HepG2 (cell line): ENCODE data around the gene SMIM41. TPM values are rescaled to one million over a fixed set of nuclear protein-coding genes. Genes with fewer than 3 reads are reported as not detected.

ENCODE experiments used
- CBX1 ChIP-seq: IDR thresholded peaks from one replicate; pipeline ENCODE4 v1.6.1; 2016; ENCODE audit warnings: antibody characterized with exemption, low read depth
- CREB1 ChIP-seq, 2 experiments: fragments of 450-650 bp in 1 of 2; IDR thresholded peaks; 2 replicates each; pipeline ENCODE4 v1.6.1; 2016 to 2017; ENCODE audit warnings: control low read depth in 1 of 2, mild to moderate bottlenecking in 1 of 2, missing compliant biosample characterization in 1 of 2, missing genetic modification characterization in 1 of 2
- GTF3A ChIP-seq: sonication (generic); formaldehyde crosslinking; conservative IDR thresholded peaks from 2 replicates; pipeline ENCODE4 v1.4.0; 2020; ENCODE audit warnings: mild to moderate bottlenecking, missing genetic modification reagents
- HES4 ChIP-seq: sonication (generic); formaldehyde crosslinking; IDR thresholded peaks from 2 replicates; pipeline ENCODE4 v1.9.0; 2021; ENCODE audit warnings: mild to moderate bottlenecking, missing genetic modification reagents, borderline replicate concordance
- KDM3A ChIP-seq: IDR thresholded peaks from 2 replicates; pipeline ENCODE4 v1.6.1; 2018; ENCODE audit warnings: low read depth, missing compliant biosample characterization
- KLF15 ChIP-seq: sonication (generic); formaldehyde crosslinking; IDR thresholded peaks from 2 replicates; pipeline ENCODE4 v1.8.1; 2023; ENCODE audit warnings: borderline replicate concordance, mild to moderate bottlenecking, inconsistent platforms, missing genetic modification reagents, mixed read lengths
- NFE2L1 ChIP-seq: sonication (generic); formaldehyde crosslinking; IDR thresholded peaks from 2 replicates; pipeline ENCODE4 v1.4.0; 2020; ENCODE audit warnings: missing genetic modification reagents, mild to moderate bottlenecking, borderline replicate concordance
- PRPF4 ChIP-seq: fragments of 200-400 bp; formaldehyde crosslinking; IDR thresholded peaks from 2 replicates; pipeline ENCODE4 v1.6.1; 2016; ENCODE audit warnings: low read length, low read depth; ENCODE audit not compliant: poor library complexity, severe bottlenecking
- RCOR2 ChIP-seq: IDR thresholded peaks from 2 replicates; pipeline ENCODE4 v1.6.1; 2016; ENCODE audit warnings: missing biosample characterization, missing genetic modification reagents
- TOE1 ChIP-seq: sonication (generic); formaldehyde crosslinking; IDR thresholded peaks from 2 replicates; pipeline ENCODE4 v1.4.0; 2020; ENCODE audit warnings: mild to moderate bottlenecking, missing genetic modification reagents
- ZBTB21 ChIP-seq: sonication (generic); formaldehyde crosslinking; IDR thresholded peaks from 2 replicates; pipeline ENCODE4 v1.4.0; 2020; ENCODE audit warnings: missing genetic modification reagents
- ZFP90 ChIP-seq: sonication (generic); formaldehyde crosslinking; IDR thresholded peaks from 2 replicates; pipeline ENCODE4 v1.8.0; 2022; ENCODE audit warnings: missing genetic modification reagents, mild to moderate bottlenecking, inconsistent platforms, borderline replicate concordance
- ZNF329 ChIP-seq: sonication (generic); formaldehyde crosslinking; IDR thresholded peaks from 2 replicates; pipeline ENCODE4 v1.9.0; 2021; ENCODE audit warnings: low read depth, mild to moderate bottlenecking, missing genetic modification reagents
- ZNF441 ChIP-seq: sonication (generic); formaldehyde crosslinking; IDR thresholded peaks from 2 replicates; pipeline ENCODE4 v1.7.0; 2021; ENCODE audit warnings: missing genetic modification reagents, borderline replicate concordance
- polyA plus RNA-seq, 8 experiments: library from polyadenylated mRNA; depleted of rRNA in 3 of 8; stranded (reverse) in 7 of 8; unstranded in 1 of 8; fragments of >200 nt; fragmentation: Illumina TruSeq in 4 of 8; extraction: Trizol in 4 of 8; gene quantifications; 2 replicates each; pipeline versions ENCODE4 v1.2.1 to v1.2.3, GENCODE V29; 2011 to 2016; ENCODE audit warnings: low read depth in 4 of 8, missing spikeins in 1 of 8, mixed read lengths in 1 of 8; ENCODE audit not compliant: insufficient read depth in 1 of 8
- total RNA-seq, 5 experiments: library from RNA; depleted of rRNA; stranded (reverse); fragments of >200 nt; fragmentation: Illumina TruSeq; extraction: Trizol; gene quantifications; 2 replicates each; pipeline ENCODE4 v1.2.3, GENCODE V29; 2016; ENCODE audit warnings: low read depth in 1 of 5
- TF ChIP-seq, protein P1 (sequence below): sonication (generic); formaldehyde crosslinking; IDR thresholded peaks from 2 replicates; pipeline ENCODE4 v1.5.0; 2020; ENCODE audit warnings: mild to moderate bottlenecking, missing genetic modification reagents, borderline replicate concordance
- TF ChIP-seq, protein P2 (sequence below): sonication (generic); formaldehyde crosslinking; IDR thresholded peaks from 2 replicates; pipeline ENCODE4 v1.5.0; 2020; ENCODE audit warnings: missing genetic modification reagents, mild to moderate bottlenecking, borderline replicate concordance
- TF ChIP-seq, protein P3 (sequence below): sonication (generic); formaldehyde crosslinking; IDR thresholded peaks from 2 replicates; pipeline ENCODE4 v1.9.0; 2021; ENCODE audit warnings: missing genetic modification reagents, mild to moderate bottlenecking, borderline replicate concordance

The SMIM41 gene
- total and polyA plus RNA-seq, 2 of the 13 experiments (the other 11 are each of a cell fraction or from before 2014, with no cell fraction given) = not detected

- peak; percentile 68 for TF ChIP-seq CREB1 (IDR thresholded peaks at IDR 0.05)
- TF ChIP-seq CREB1 (CRISPR knock-in tag; IDR thresholded peaks at IDR 0.05) = peak; percentile 83
- TF ChIP-seq CBX1 = peak; percentile 70
- peak; percentile 73 for TF ChIP-seq TOE1 (CRISPR knock-in tag)
- no peak; the same call in 1 of the 2 replicates for TF ChIP-seq KLF15 (CRISPR knock-in tag)
- 0 out of 2 replicates have a peak, but pooled peaks have one; percentile 37 for TF ChIP-seq ZNF441 (CRISPR knock-in tag)
- no peak for TF ChIP-seq ZNF329 (CRISPR knock-in tag)
- TF ChIP-seq, protein P1, sequence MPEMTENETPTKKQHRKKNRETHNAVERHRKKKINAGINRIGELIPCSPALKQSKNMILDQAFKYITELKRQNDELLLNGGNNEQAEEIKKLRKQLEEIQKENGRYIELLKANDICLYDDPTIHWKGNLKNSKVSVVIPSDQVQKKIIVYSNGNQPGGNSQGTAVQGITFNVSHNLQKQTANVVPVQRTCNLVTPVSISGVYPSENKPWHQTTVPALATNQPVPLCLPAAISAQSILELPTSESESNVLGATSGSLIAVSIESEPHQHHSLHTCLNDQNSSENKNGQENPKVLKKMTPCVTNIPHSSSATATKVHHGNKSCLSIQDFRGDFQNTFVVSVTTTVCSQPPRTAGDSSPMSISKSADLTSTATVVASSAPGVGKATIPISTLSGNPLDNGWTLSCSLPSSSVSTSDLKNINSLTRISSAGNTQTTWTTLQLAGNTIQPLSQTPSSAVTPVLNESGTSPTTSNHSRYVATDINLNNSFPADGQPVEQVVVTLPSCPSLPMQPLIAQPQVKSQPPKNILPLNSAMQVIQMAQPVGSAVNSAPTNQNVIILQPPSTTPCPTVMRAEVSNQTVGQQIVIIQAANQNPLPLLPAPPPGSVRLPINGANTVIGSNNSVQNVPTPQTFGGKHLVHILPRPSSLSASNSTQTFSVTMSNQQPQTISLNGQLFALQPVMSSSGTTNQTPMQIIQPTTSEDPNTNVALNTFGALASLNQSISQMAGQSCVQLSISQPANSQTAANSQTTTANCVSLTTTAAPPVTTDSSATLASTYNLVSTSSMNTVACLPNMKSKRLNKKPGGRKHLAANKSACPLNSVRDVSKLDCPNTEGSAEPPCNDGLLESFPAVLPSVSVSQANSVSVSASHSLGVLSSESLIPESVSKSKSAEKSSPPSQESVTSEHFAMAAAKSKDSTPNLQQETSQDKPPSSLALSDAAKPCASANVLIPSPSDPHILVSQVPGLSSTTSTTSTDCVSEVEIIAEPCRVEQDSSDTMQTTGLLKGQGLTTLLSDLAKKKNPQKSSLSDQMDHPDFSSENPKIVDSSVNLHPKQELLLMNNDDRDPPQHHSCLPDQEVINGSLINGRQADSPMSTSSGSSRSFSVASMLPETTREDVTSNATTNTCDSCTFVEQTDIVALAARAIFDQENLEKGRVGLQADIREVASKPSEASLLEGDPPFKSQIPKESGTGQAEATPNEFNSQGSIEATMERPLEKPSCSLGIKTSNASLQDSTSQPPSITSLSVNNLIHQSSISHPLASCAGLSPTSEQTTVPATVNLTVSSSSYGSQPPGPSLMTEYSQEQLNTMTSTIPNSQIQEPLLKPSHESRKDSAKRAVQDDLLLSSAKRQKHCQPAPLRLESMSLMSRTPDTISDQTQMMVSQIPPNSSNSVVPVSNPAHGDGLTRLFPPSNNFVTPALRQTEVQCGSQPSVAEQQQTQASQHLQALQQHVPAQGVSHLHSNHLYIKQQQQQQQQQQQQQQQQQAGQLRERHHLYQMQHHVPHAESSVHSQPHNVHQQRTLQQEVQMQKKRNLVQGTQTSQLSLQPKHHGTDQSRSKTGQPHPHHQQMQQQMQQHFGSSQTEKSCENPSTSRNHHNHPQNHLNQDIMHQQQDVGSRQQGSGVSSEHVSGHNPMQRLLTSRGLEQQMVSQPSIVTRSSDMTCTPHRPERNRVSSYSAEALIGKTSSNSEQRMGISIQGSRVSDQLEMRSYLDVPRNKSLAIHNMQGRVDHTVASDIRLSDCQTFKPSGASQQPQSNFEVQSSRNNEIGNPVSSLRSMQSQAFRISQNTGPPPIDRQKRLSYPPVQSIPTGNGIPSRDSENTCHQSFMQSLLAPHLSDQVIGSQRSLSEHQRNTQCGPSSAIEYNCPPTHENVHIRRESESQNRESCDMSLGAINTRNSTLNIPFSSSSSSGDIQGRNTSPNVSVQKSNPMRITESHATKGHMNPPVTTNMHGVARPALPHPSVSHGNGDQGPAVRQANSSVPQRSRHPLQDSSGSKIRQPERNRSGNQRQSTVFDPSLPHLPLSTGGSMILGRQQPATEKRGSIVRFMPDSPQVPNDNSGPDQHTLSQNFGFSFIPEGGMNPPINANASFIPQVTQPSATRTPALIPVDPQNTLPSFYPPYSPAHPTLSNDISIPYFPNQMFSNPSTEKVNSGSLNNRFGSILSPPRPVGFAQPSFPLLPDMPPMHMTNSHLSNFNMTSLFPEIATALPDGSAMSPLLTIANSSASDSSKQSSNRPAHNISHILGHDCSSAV (CRISPR knock-in tag) = no peak
- TF ChIP-seq ZBTB21 (CRISPR knock-in tag) = no peak
- TF ChIP-seq GTF3A (CRISPR knock-in tag) = no peak; the same call in 1 of the 2 replicates
- TF ChIP-seq, protein P2, sequence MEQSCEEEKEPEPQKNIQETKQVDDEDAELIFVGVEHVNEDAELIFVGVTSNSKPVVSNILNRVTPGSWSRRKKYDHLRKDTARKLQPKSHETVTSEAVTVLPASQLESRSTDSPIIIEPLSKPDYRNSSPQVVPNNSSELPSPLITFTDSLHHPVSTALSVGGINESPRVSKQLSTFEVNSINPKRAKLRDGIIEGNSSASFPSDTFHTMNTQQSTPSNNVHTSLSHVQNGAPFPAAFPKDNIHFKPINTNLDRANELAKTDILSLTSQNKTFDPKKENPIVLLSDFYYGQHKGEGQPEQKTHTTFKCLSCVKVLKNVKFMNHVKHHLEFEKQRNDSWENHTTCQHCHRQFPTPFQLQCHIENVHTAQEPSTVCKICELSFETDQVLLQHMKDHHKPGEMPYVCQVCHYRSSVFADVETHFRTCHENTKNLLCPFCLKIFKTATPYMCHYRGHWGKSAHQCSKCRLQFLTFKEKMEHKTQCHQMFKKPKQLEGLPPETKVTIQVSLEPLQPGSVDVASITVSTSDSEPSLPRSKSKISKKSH (CRISPR knock-in tag) = 0 out of 2 replicates have a peak, but pooled peaks have one; percentile 20
- no peak for TF ChIP-seq PRPF4
- no peak for TF ChIP-seq KDM3A (CRISPR knock-in tag)
- TF ChIP-seq RCOR2 (CRISPR knock-in tag) = no peak
- TF ChIP-seq, protein P3, sequence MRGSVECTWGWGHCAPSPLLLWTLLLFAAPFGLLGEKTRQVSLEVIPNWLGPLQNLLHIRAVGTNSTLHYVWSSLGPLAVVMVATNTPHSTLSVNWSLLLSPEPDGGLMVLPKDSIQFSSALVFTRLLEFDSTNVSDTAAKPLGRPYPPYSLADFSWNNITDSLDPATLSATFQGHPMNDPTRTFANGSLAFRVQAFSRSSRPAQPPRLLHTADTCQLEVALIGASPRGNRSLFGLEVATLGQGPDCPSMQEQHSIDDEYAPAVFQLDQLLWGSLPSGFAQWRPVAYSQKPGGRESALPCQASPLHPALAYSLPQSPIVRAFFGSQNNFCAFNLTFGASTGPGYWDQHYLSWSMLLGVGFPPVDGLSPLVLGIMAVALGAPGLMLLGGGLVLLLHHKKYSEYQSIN (CRISPR knock-in tag) = no peak
- TF ChIP-seq HES4 (CRISPR knock-in tag) = no peak; the same call in 1 of the 2 replicates
- TF ChIP-seq ZFP90 (CRISPR knock-in tag) = no peak; the same call in 1 of the 2 replicates
- no peak for TF ChIP-seq NFE2L1 (CRISPR knock-in tag)
These were observed 9.9 kb upstream of the SMIM41 start, which contains the start of gene ATG101 (continued) for GRCh38 chr12:52069327-52070184.
